DND-41 (cell line): Measurements from ENCODE around the gene BIRC6.

Experiments
- ATAC-seq: fragments of 200-7000 bp; cut with Tn5 transposase; 3 replicates; pipeline ENCODE4 v1.9.1; 2021; ENCODE audit warnings: low read depth; ENCODE audit not compliant: insufficient read depth
- DNase-seq: peaks from one replicate; pipeline ENCODE4 v3.0.0-alpha.2; 2020
- H2AFZ ChIP-seq: 2 replicates; pipeline ENCODE4 v1.6.0; 2012; ENCODE audit warnings: low read depth, low read length
- H3K27ac ChIP-seq: 2 replicates; pipeline ENCODE4 v1.5.1; 2012; ENCODE audit warnings: low read length, inconsistent platforms
- H3K27me3 ChIP-seq: fragments of 200-600 bp; sonication (generic); 2 replicates; pipeline ENCODE4 v1.6.0; 2012; ENCODE audit warnings: low read length, mild to moderate bottlenecking, inconsistent platforms; ENCODE audit not compliant: insufficient read depth, poor library complexity
- H3K36me3 ChIP-seq: 2 replicates; pipeline ENCODE4 v1.5.1; 2012; ENCODE audit warnings: low read length, inconsistent platforms; ENCODE audit not compliant: insufficient read depth
- H3K4me1 ChIP-seq: 2 replicates; pipeline ENCODE4 v1.5.1; 2012; ENCODE audit warnings: mild to moderate bottlenecking, low read length; ENCODE audit not compliant: insufficient read depth
- H3K4me2 ChIP-seq: 2 replicates; pipeline ENCODE4 v1.6.0; 2012; ENCODE audit warnings: mild to moderate bottlenecking, moderate library complexity, low read length, inconsistent platforms; ENCODE audit not compliant: insufficient read depth
- H3K4me3 ChIP-seq, 2 experiments: fragments of 200-600 bp in 1 of 2; shearing (Covaris generic) in 1 of 2; 2 replicates each; pipeline ENCODE4 v1.5.1; 2012 to 2016; ENCODE audit warnings: inconsistent platforms in 2 of 2, low read length in 2 of 2, mild to moderate bottlenecking in 2 of 2, low read depth in 1 of 2, moderate library complexity in 1 of 2
- H3K79me2 ChIP-seq: 2 replicates; pipeline ENCODE4 v1.6.0; 2012; ENCODE audit warnings: low read length, inconsistent platforms; ENCODE audit not compliant: insufficient read depth
- H3K9ac ChIP-seq: 2 replicates; pipeline ENCODE4 v1.6.0; 2012; ENCODE audit warnings: low read depth, mild to moderate bottlenecking, inconsistent platforms, low read length, moderate library complexity
- H3K9me3 ChIP-seq: 2 replicates; pipeline ENCODE4 v1.5.1; 2012; ENCODE audit warnings: low read length, moderate library complexity, mild to moderate bottlenecking, inconsistent platforms; ENCODE audit not compliant: insufficient read depth, severe bottlenecking
- H4K20me1 ChIP-seq: 2 replicates; pipeline ENCODE4 v1.6.0; 2012; ENCODE audit warnings: low read length; ENCODE audit not compliant: insufficient read depth
- CTCF ChIP-seq: IDR thresholded peaks from 2 replicates; pipeline ENCODE4 v1.5.1; 2012; ENCODE audit warnings: borderline replicate concordance, low read length, moderate library complexity, mild to moderate bottlenecking; ENCODE audit not compliant: poor library complexity, severe bottlenecking; ENCODE audit errors: extremely low read depth
- EZH2 ChIP-seq: IDR thresholded peaks from 3 replicates; pipeline ENCODE4 v1.6.1; 2012; ENCODE audit warnings: borderline replicate concordance, low read depth, mild to moderate bottlenecking, moderate library complexity, low read length, inconsistent platforms; ENCODE audit not compliant: severe bottlenecking

Gene BIRC6

GRCh38 chr2:32516567-32516966 lies 159.7 kb downstream of the BIRC6 start:
- no peaks in the 10 kb centered on the region for H3K9me3 ChIP-seq
- H3K36me3 ChIP-seq = peaks cover 84% of the 10 kb centered on the region
- H4K20me1 ChIP-seq = no peaks in the 10 kb centered on the region
- no peak for TF ChIP-seq CTCF
- no peak for TF ChIP-seq EZH2
- no peaks in the 10 kb centered on the region for H3K27me3 ChIP-seq
- H3K79me2 ChIP-seq = no peaks in the 10 kb centered on the region
- H3K27ac ChIP-seq = no peak overlapping the region
- no peak overlapping the region for H3K9ac ChIP-seq
- H3K4me1 ChIP-seq = no peaks in the 10 kb centered on the region
- DNase-seq = no peak
- H2AFZ ChIP-seq = no peak overlapping the region
- H3K4me2 ChIP-seq = no peak overlapping the region
- ATAC-seq = no peak
- no peak overlapping the region for H3K4me3 ChIP-seq

GRCh38 chr2:32522770-32523169 lies 165.9 kb downstream of the BIRC6 start:
- ATAC-seq = no peak
- H3K4me1 ChIP-seq = no peaks in the 10 kb centered on the region
- no peak overlapping the region for H3K9ac ChIP-seq
- no peak overlapping the region for H3K4me3 ChIP-seq
- no peaks in the 10 kb centered on the region for H3K79me2 ChIP-seq
- no peak overlapping the region for H3K27ac ChIP-seq
- TF ChIP-seq CTCF (no peak), EZH2 (no peak)
- no peaks in the 10 kb centered on the region for H3K9me3 ChIP-seq
- H2AFZ ChIP-seq = no peak overlapping the region
- peaks cover 85% of the 10 kb centered on the region for H3K36me3 ChIP-seq
- H4K20me1 ChIP-seq = no peaks in the 10 kb centered on the region
- no peak for DNase-seq
- no peak overlapping the region for H3K4me2 ChIP-seq
- H3K27me3 ChIP-seq = no peaks in the 10 kb centered on the region

GRCh38 chr2:32523686-32524085 lies 166.9 kb downstream of the BIRC6 start:
- H3K79me2 ChIP-seq = no peaks in the 10 kb centered on the region
- H3K4me2 ChIP-seq = no peak overlapping the region
- peaks cover 85% of the 10 kb centered on the region for H3K36me3 ChIP-seq

More at GRCh38 chr2:32523686-32524085, 166.9 kb downstream of the BIRC6 start:
- no peak for TF ChIP-seq CTCF
- no peak for TF ChIP-seq EZH2
- DNase-seq (no peak), ATAC-seq (no peak)
- H4K20me1 ChIP-seq = no peaks in the 10 kb centered on the region
- H3K9ac ChIP-seq = no peak overlapping the region
- H3K4me1 ChIP-seq = no peaks in the 10 kb centered on the region
- H3K4me3 ChIP-seq = no peak overlapping the region
- no peaks in the 10 kb centered on the region for H3K27me3 ChIP-seq
- H3K27ac ChIP-seq = no peak overlapping the region
- H3K9me3 ChIP-seq = no peaks in the 10 kb centered on the region
- no peak overlapping the region for H2AFZ ChIP-seq
